WTC11 (cell line): ENCODE data around the gene LLGL2.

Experiments used
- ATF1 ChIP-seq: sonication (generic); formaldehyde crosslinking; IDR thresholded peaks from 2 replicates; pipeline ENCODE4 v1.8.1; 2023; ENCODE audit warnings: mild to moderate bottlenecking, moderate library complexity, missing genetic modification reagents
- FOXJ3 ChIP-seq: sonication (generic); formaldehyde crosslinking; IDR thresholded peaks from 2 replicates; pipeline ENCODE4 v1.9.0; 2021; ENCODE audit warnings: missing genetic modification reagents, mild to moderate bottlenecking, borderline replicate concordance
- HMGXB4 ChIP-seq: sonication (generic); formaldehyde crosslinking; IDR thresholded peaks from 2 replicates; pipeline ENCODE4 v1.8.1; 2023; ENCODE audit warnings: mild to moderate bottlenecking, moderate library complexity, missing genetic modification reagents
- NFYB ChIP-seq: sonication (generic); formaldehyde crosslinking; conservative IDR thresholded peaks from 2 replicates; pipeline ENCODE4 v1.8.0; 2022; ENCODE audit warnings: low read depth, missing genetic modification reagents
- TCF7 ChIP-seq: sonication (generic); formaldehyde crosslinking; IDR thresholded peaks from 2 replicates; pipeline ENCODE4 v1.8.0; 2022; ENCODE audit warnings: mild to moderate bottlenecking, low read depth, missing genetic modification reagents, moderate library complexity
- TP53 ChIP-seq: sonication (generic); formaldehyde crosslinking; IDR thresholded peaks from 2 replicates; pipeline ENCODE4 v1.8.1; 2023; ENCODE audit warnings: mild to moderate bottlenecking, missing genetic modification reagents
- ZNF416 ChIP-seq: fragments of 250-450 bp; sonication (Bioruptor Pico); IDR thresholded peaks from 2 replicates; pipeline ENCODE4 v1.9.0; 2021; ENCODE audit warnings: mild to moderate bottlenecking, inconsistent platforms
- TF ChIP-seq, protein P1 (sequence below): sonication (generic); formaldehyde crosslinking; IDR thresholded peaks from 2 replicates; pipeline ENCODE4 v1.8.0; 2022; ENCODE audit warnings: mild to moderate bottlenecking, missing genetic modification reagents
- TF ChIP-seq, protein P2 (sequence below): fragments of 200-600 bp; IDR thresholded peaks from 2 replicates; pipeline ENCODE4 v1.8.0; 2022; ENCODE audit warnings: antibody characterized with exemption
- TF ChIP-seq, protein P3 (sequence below): sonication (generic); formaldehyde crosslinking; IDR thresholded peaks from 2 replicates; pipeline ENCODE4 v1.8.1; 2023; ENCODE audit warnings: mild to moderate bottlenecking, missing genetic modification reagents, moderate library complexity

- TF ChIP-seq, protein P1, sequence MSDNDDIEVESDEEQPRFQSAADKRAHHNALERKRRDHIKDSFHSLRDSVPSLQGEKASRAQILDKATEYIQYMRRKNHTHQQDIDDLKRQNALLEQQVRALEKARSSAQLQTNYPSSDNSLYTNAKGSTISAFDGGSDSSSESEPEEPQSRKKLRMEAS (CRISPR knock-in tag) = no peak
- TF ChIP-seq, protein P2, sequence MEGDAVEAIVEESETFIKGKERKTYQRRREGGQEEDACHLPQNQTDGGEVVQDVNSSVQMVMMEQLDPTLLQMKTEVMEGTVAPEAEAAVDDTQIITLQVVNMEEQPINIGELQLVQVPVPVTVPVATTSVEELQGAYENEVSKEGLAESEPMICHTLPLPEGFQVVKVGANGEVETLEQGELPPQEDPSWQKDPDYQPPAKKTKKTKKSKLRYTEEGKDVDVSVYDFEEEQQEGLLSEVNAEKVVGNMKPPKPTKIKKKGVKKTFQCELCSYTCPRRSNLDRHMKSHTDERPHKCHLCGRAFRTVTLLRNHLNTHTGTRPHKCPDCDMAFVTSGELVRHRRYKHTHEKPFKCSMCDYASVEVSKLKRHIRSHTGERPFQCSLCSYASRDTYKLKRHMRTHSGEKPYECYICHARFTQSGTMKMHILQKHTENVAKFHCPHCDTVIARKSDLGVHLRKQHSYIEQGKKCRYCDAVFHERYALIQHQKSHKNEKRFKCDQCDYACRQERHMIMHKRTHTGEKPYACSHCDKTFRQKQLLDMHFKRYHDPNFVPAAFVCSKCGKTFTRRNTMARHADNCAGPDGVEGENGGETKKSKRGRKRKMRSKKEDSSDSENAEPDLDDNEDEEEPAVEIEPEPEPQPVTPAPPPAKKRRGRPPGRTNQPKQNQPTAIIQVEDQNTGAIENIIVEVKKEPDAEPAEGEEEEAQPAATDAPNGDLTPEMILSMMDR = no peak
- no peak for TF ChIP-seq FOXJ3 (CRISPR knock-in tag)
- no peak for TF ChIP-seq TP53
- TF ChIP-seq TCF7 (CRISPR knock-in tag) = no peak
- TF ChIP-seq ZNF416 (CRISPR knock-in tag) = no peak
- TF ChIP-seq, protein P3, sequence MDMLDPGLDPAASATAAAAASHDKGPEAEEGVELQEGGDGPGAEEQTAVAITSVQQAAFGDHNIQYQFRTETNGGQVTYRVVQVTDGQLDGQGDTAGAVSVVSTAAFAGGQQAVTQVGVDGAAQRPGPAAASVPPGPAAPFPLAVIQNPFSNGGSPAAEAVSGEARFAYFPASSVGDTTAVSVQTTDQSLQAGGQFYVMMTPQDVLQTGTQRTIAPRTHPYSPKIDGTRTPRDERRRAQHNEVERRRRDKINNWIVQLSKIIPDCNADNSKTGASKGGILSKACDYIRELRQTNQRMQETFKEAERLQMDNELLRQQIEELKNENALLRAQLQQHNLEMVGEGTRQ (CRISPR knock-in tag) = no peak
- TF ChIP-seq NFYB = no peak
- no peak for TF ChIP-seq ATF1 (CRISPR knock-in tag)
- TF ChIP-seq HMGXB4 (CRISPR knock-in tag) = no peak
Measured at GRCh38 chr17:75544250-75544649, 18.8 kb downstream of the LLGL2 start.
